GM19467 (cell line): ENCODE measurements around the gene ADCY3.
"Not testable (repeated sequence)": the region's sequence is repeated elsewhere in the genome, so short reads cannot be mapped to it uniquely, and the experiment has no call there.

ENCODE experiments used
- ATAC-seq: cut with Tn5 transposase; IDR thresholded peaks from one replicate; pipeline ENCODE4 v1.9.1; 2021; ENCODE audit warnings: mild to moderate bottlenecking, moderate library complexity; ENCODE audit not compliant: unreplicated experiment

The ADCY3 gene

GRCh38 chr2:24820175-24820513, 99.9 kb downstream of the ADCY3 start:
- ATAC-seq: no peak

- no peak for ATAC-seq
These were observed 100.4 kb downstream of the ADCY3 start for GRCh38 chr2:24819442-24820174.

GRCh38 chr2:24818721-24819167, 101.3 kb downstream of the ADCY3 start:
- ATAC-seq: no peak

GRCh38 chr2:24816884-24817283, 103.2 kb downstream of the ADCY3 start:
- no peak for ATAC-seq

GRCh38 chr2:24816404-24816803, 103.6 kb downstream of the ADCY3 start:
- no peak for ATAC-seq

- no peak for ATAC-seq
These were observed 104.9 kb downstream of the ADCY3 start for GRCh38 chr2:24815171-24815570.

GRCh38 chr2:24814516-24814915, 105.5 kb downstream of the ADCY3 start:
- ATAC-seq: no peak

- ATAC-seq: no peak
These were observed 106.3 kb downstream of the ADCY3 start for GRCh38 chr2:24813691-24814137.

- no peak for ATAC-seq
These were observed 110.6 kb downstream of the ADCY3 start for GRCh38 chr2:24809316-24810007.

GRCh38 chr2:24806661-24807036, 113.4 kb downstream of the ADCY3 start:
- no peak for ATAC-seq

GRCh38 chr2:24805811-24806660, 114.0 kb downstream of the ADCY3 start:
- ATAC-seq: not testable (repeated sequence)

GRCh38 chr2:24800487-24800886, 119.5 kb downstream of the ADCY3 start:
- not testable (repeated sequence) for ATAC-seq

- ATAC-seq: no peak
These were observed 122.4 kb downstream of the ADCY3 start for GRCh38 chr2:24797644-24798043.

- ATAC-seq: no peak
These were observed 126.1 kb downstream of the ADCY3 start for GRCh38 chr2:24793761-24794435.

GRCh38 chr2:24792874-24793760, 126.9 kb downstream of the ADCY3 start, which contains the start of the genes CENPO and PTRHD1:
CENPO (plus strand) TSS chr2:24793425; CDS start chr2:24793920, 495 bp downstream.
PTRHD1 (minus strand) TSS chr2:24793391; CDS start chr2:24793377, 14 bp downstream.
- ATAC-seq: peak; percentile 87

- no peak for ATAC-seq
These were observed 127.5 kb downstream of the ADCY3 start for GRCh38 chr2:24792542-24792873.

GRCh38 chr2:24791452-24791851, 128.6 kb downstream of the ADCY3 start:
- ATAC-seq: no peak

GRCh38 chr2:24788816-24789215, 131.2 kb downstream of the ADCY3 start:
- no peak for ATAC-seq

GRCh38 chr2:24787532-24787931, 132.5 kb downstream of the ADCY3 start:
- no peak for ATAC-seq
